K562 (cell line): ENCODE data around the gene NFKB2. TPM values are rescaled to one million over a fixed set of nuclear protein-coding genes. Genes with fewer than 3 reads are reported as not detected.

Experiments used
- HMGN3 ChIP-seq: IDR thresholded peaks from 2 replicates; pipeline ENCODE4 v1.6.1; 2011; ENCODE audit warnings: borderline replicate concordance, low read depth, mild to moderate bottlenecking, mixed read lengths, low read length; ENCODE audit not compliant: insufficient read length; ENCODE audit errors: extremely low read depth
- PRDM10 ChIP-seq: fragments of 450-650 bp; IDR thresholded peaks from 2 replicates; pipeline ENCODE4 v1.6.1; 2018; ENCODE audit not compliant: partially characterized antibody
- polyA plus RNA-seq, 8 experiments: library from polyadenylated mRNA; depleted of rRNA in 4 of 8; stranded (reverse) in 5 of 8; unstranded in 3 of 8; fragments of >200 nt; fragmentation: Nextera tagmentation in 2 of 8; fragmentation: Illumina TruSeq in 1 of 8; extraction: Ambion mirVana in 2 of 8; extraction: Trizol in 1 of 8; gene quantifications; 2 replicates each; pipeline versions ENCODE4 v1.2.1 to v1.2.3, GENCODE V29; 2011 to 2014; ENCODE audit warnings: inconsistent platforms in 1 of 8, missing spikeins in 1 of 8
- total RNA-seq, 7 experiments: library from RNA; depleted of rRNA in 6 of 7; stranded (reverse); fragments of >200 nt in 6 of 7; fragmentation: Illumina TruSeq in 2 of 7; extraction: Trizol in 2 of 7; gene quantifications; 2 replicates each; pipeline versions ENCODE4 v1.2.1 to v1.2.3, GENCODE V29; 2011 to 2021; ENCODE audit warnings: low replicate concordance in 1 of 7
- TF ChIP-seq, protein P1 (sequence below), 3 experiments: fragments of 200-800 bp in 1 of 3; sonication (Bioruptor generic) in 1 of 3; sonication (generic) in 1 of 3; formaldehyde crosslinking in 1 of 3; IDR thresholded peaks; 2 replicates each; pipeline versions ENCODE4 v1.6.1 to v1.8.0; 2016 to 2022; ENCODE audit warnings: mild to moderate bottlenecking in 2 of 3, missing compliant biosample characterization in 2 of 3, missing genetic modification characterization in 2 of 3, missing genetic modification reagents in 1 of 3

Gene NFKB2
- total and polyA plus RNA-seq, 9 of the 15 experiments (the other 6 are each of a cell fraction or from before 2014, with no cell fraction given), result 0.07 to 20.3 (median 7.9) TPM

DNA sequence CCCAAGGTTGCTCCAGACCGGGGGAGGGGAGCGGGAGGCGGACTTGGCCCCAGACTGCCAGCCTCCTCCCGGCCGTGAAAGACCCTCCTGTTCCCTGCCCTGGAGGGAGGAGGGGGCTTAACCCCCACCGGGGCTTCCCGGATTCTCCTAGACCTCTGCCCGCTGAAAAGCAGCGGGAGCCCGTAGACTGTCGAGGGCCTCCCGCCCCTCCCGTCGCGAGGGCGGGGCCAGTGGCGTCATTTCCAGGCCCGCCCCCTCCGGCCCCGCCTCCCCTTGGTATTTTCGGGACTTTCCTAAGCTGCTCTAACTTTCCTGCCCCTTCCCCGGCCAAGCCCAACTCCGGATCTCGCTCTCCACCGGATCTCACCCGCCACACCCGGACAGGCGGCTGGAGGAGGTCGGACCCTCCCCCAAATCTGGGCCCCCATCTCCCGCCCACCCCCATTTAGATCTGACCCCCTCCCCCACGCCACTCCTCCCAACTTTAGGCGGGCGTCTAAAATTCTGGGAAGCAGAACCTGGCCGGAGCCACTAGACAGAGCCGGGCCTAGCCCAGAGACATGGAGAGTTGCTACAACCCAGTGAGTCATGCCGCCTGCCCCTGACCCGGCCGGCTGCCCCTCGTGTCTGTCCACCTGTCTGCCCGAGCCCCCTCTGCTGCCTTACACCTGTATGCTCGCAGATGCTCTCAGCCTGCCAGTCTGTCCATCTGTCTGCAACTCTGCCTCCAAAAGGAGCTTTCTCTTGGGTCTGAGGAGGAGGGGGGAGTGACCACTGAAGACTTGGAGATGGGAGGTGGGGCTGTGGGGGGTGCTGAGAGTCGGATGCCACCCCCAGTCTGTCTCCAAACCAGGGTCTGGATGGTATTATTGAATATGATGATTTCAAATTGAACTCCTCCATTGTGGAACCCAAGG is at the start of gene NFKB2 (continued):
- TF ChIP-seq, protein P1, sequence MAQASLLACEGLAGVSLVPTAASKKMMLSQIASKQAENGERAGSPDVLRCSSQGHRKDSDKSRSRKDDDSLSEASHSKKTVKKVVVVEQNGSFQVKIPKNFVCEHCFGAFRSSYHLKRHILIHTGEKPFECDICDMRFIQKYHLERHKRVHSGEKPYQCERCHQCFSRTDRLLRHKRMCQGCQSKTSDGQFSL (CRISPR knock-in tag; IDR thresholded peaks at IDR 0.05), result 0 out of 2 replicates have a peak, but pooled peaks have one; percentile 19
- TF ChIP-seq, protein P1 (tag; IDR thresholded peaks at IDR 0.05), result no peak
- TF ChIP-seq PRDM10, result peak; percentile 47
- peak; percentile 17 for TF ChIP-seq HMGN3
- TF ChIP-seq, all 486 proteins: peak for 21
